K562 (cell line): Measurements from ENCODE around the gene ENDOU. TPM values are rescaled to one million over a fixed set of nuclear protein-coding genes. Genes with fewer than 3 reads are reported as not detected.

ENCODE experiments used
- ATAC-seq: fragments of 200-7000 bp; cut with Tn5 transposase; 3 replicates; pipeline ENCODE4 v1.9.1; 2020; ENCODE audit warnings: moderate library complexity
- BruUV-seq: library from RNA; stranded (reverse); fragments of 400-500 nt; replicated peaks from 2 replicates; lab custom pipeline; 2021; lab: Mats Ljungman, UMichigan
- CTCF ChIA-PET: fragments of 300-600 bp; formaldehyde crosslinking; extraction: SDS; loops from one replicate; lab custom pipeline; 2021; ENCODE audit warnings: low intra/inter-chr PET ratio; lab: Yijun Ruan, JAX
- POLR2A ChIA-PET: fragments of 300-600, 350-650 bp; sonication (Branson Sonifier 250); formaldehyde crosslinking; extraction: SDS; loops from one replicate; lab custom pipeline; 2021; ENCODE audit warnings: antibody characterized with exemption, inconsistent platforms; lab: Yijun Ruan, JAX
- DNase-seq, 4 experiments: peaks; one replicate each; pipeline versions ENCODE4 v3.0.0 to v3.0.0-alpha.2; 2011 to 2018; ENCODE audit warnings: low spot score in 3 of 4, mixed read lengths in 3 of 4; ENCODE audit errors: extremely low read depth in 1 of 4
- FAIRE-seq: peaks from 2 replicates; lab custom pipeline; 2011; peaks lifted over from hg19 to GRCh38; lab: Jason Lieb, UNC
- H2AFZ ChIP-seq: 2 replicates; pipeline ENCODE4 v1.6.0; 2011; ENCODE audit warnings: low read depth, low read length, control low read depth, inconsistent platforms
- H3K27ac ChIP-seq: fragments of 200-600 bp; 3 replicates; pipeline ENCODE4 v1.8.0; 2011; ENCODE audit warnings: low read depth, mild to moderate bottlenecking, control low read depth, inconsistent platforms, low read length, moderate library complexity, mixed read lengths; ENCODE audit errors: extremely low read depth
- H3K27me3 ChIP-seq, 2 experiments: fragments of 300-600 bp in 1 of 2; 2 replicates in 1 of 2; 3 replicates in 1 of 2; pipeline versions ENCODE4 v1.6.0 to v1.8.0; 2011; ENCODE audit warnings: inconsistent platforms in 2 of 2, low read length in 2 of 2, mild to moderate bottlenecking in 1 of 2, mixed read lengths in 1 of 2, moderate library complexity in 1 of 2; ENCODE audit not compliant: control insufficient read depth in 2 of 2, insufficient read depth in 2 of 2
- H3K36me3 ChIP-seq: fragments of 300-600 bp; 3 replicates; pipeline ENCODE4 v1.8.0; 2011; ENCODE audit warnings: mild to moderate bottlenecking, low read length, inconsistent platforms; ENCODE audit not compliant: control insufficient read depth, insufficient read depth
- H3K4me1 ChIP-seq, 2 experiments: fragments of 200-600 bp in 1 of 2; replicated peaks in 1 of 2; 2 replicates in 1 of 2; 3 replicates in 1 of 2; pipeline versions ENCODE4 v1.5.1 to v1.8.0; 2011; ENCODE audit warnings: inconsistent platforms in 2 of 2, low read length in 2 of 2, mild to moderate bottlenecking in 1 of 2, mixed read lengths in 1 of 2, moderate library complexity in 1 of 2; ENCODE audit not compliant: control insufficient read depth in 2 of 2, insufficient read depth in 2 of 2
- H3K4me2 ChIP-seq: 2 replicates; pipeline ENCODE4 v1.6.1; 2011; ENCODE audit warnings: low read length, control low read depth, inconsistent platforms, mixed read lengths; ENCODE audit not compliant: insufficient read depth
- H3K4me3 ChIP-seq: fragments of 200-600 bp; sonication (generic), shearing (Covaris generic); 2 replicates; pipeline ENCODE4 v1.5.1; 2016; ENCODE audit warnings: control low read depth, inconsistent platforms
- H3K79me2 ChIP-seq: fragments of 200-600 bp; 3 replicates; pipeline ENCODE4 v1.8.0; 2011; ENCODE audit warnings: low read length, inconsistent platforms; ENCODE audit not compliant: control insufficient read depth, insufficient read depth
- H3K9ac ChIP-seq, 2 experiments: 2 replicates each; pipeline versions ENCODE4 v1.6.0 to v1.6.1; 2011; ENCODE audit warnings: low read depth in 2 of 2, low read length in 2 of 2, control low read depth in 1 of 2, inconsistent platforms in 1 of 2, mild to moderate bottlenecking in 1 of 2, mixed read lengths in 1 of 2; ENCODE audit not compliant: insufficient read depth in 1 of 2
- H3K9me1 ChIP-seq: one replicate; pipeline ENCODE4 v1.6.0; 2011; ENCODE audit warnings: inconsistent platforms, mild to moderate bottlenecking, low read length, moderate library complexity; ENCODE audit not compliant: control insufficient read depth, insufficient read depth
- H3K9me3 ChIP-seq: replicated peaks from 2 replicates; pipeline ENCODE4 v1.5.1; 2011; ENCODE audit warnings: low read depth, low read length, inconsistent platforms; ENCODE audit not compliant: control insufficient read depth, insufficient read depth
- H4K20me1 ChIP-seq: replicated peaks from 2 replicates; pipeline ENCODE4 v1.6.1; 2011; ENCODE audit warnings: low read length, inconsistent platforms, mixed read lengths; ENCODE audit not compliant: control insufficient read depth, insufficient read depth
- HLTF ChIP-seq: fragments of 450-650 bp; IDR thresholded peaks from 2 replicates; pipeline ENCODE4 v1.6.1; 2016
- MAX ChIP-seq: sonication (generic); formaldehyde crosslinking; IDR thresholded peaks from 2 replicates; pipeline ENCODE4 v1.9.0; 2022; ENCODE audit warnings: mild to moderate bottlenecking, missing genetic modification reagents
- NFRKB ChIP-seq: fragments of 450-650 bp; IDR thresholded peaks from 2 replicates; pipeline ENCODE4 v1.6.1; 2016; ENCODE audit warnings: low read depth
- ZFPM2 ChIP-seq: fragments of 250-450 bp; sonication (Bioruptor Pico); IDR thresholded peaks from 2 replicates; pipeline ENCODE4 v1.5.1; 2022; ENCODE audit warnings: mild to moderate bottlenecking
- ZNF436 ChIP-seq: fragments of 250-450, 450-650 bp; sonication (Bioruptor Pico); formaldehyde crosslinking; IDR thresholded peaks from 2 replicates; pipeline ENCODE4 v1.7.0; 2020; ENCODE audit warnings: mild to moderate bottlenecking
- WGBS: fragments of 100-300 bp; shearing (Covaris generic); methylation state at CpG from one replicate; pipeline ENCODE4 v1.1.6; 2016; ENCODE audit warnings: low coverage, mixed read lengths; ENCODE audit not compliant: insufficient coverage; ENCODE audit errors: missing lambda C conversion rate; 5-methylcytosine and 5-hydroxymethylcytosine counted together
- in situ Hi-C: fragments of 300-500 bp; cut with MboI; formaldehyde crosslinking; loops from 4 replicates; pipeline ENCODE4 v1.15.0; 2018; ENCODE audit warnings: inconsistent platforms, mixed read lengths
- intact Hi-C: fragments of 100-400 bp; cut with micrococcal nuclease; formaldehyde crosslinking; loops from 2 replicates; pipeline ENCODE4 v1.14.2; 2022
- polyA plus RNA-seq, 8 experiments: library from polyadenylated mRNA; depleted of rRNA in 4 of 8; stranded (reverse) in 5 of 8; unstranded in 3 of 8; fragments of >200 nt; fragmentation: Nextera tagmentation in 2 of 8; fragmentation: Illumina TruSeq in 1 of 8; extraction: Ambion mirVana in 2 of 8; extraction: Trizol in 1 of 8; gene quantifications; 2 replicates each; pipeline versions ENCODE4 v1.2.1 to v1.2.3, GENCODE V29; 2011 to 2014; ENCODE audit warnings: inconsistent platforms in 1 of 8, missing spikeins in 1 of 8
- total RNA-seq, 7 experiments: library from RNA; depleted of rRNA in 6 of 7; stranded (reverse); fragments of >200 nt in 6 of 7; fragmentation: Illumina TruSeq in 2 of 7; extraction: Trizol in 2 of 7; gene quantifications; 2 replicates each; pipeline versions ENCODE4 v1.2.1 to v1.2.3, GENCODE V29; 2011 to 2021; ENCODE audit warnings: low replicate concordance in 1 of 7
- TF ChIP-seq, protein P1 (sequence below): sonication (generic); formaldehyde crosslinking; IDR thresholded peaks from 2 replicates; pipeline ENCODE4 v1.8.0; 2022; ENCODE audit warnings: missing genetic modification reagents, mild to moderate bottlenecking, moderate library complexity, borderline replicate concordance

ENDOU gene
- total and polyA plus RNA-seq, 9 of the 15 experiments (the other 6 are each of a cell fraction or from before 2014, with no cell fraction given), result 0.03 TPM; not detected in 8

GRCh38 chr12:47729233-47729632, 3.9 kb upstream of the ENDOU start:
- ChIA-PET POLR2A (interaction anchor here (0.7 to 1.0 kb wide), 2 partner anchors 13 to 51 kb away, joined by 3 to 4 read pairs; no protein-coding TSS in a partner anchor), CTCF (no interaction called here)
- Histone ChIP-seq H3K4me3 (no peak overlapping the region), H3K9me3 (no peaks in the 10 kb centered on the region), H3K36me3 (no peaks in the 10 kb centered on the region), H3K79me2 (no peaks in the 10 kb centered on the region), H3K9me1 (no peaks in the 10 kb centered on the region), H3K9ac (no peak overlapping the region), H3K4me1 (peaks cover 3 to 7% of the 10 kb centered on the region in 2 experiments; a peak in 3 of 5 replicates), H2AFZ (no peak overlapping the region), H3K27me3 (no peaks in the 10 kb centered on the region), H3K27ac (no peak overlapping the region), H3K4me2 (no peak overlapping the region), H4K20me1 (peaks cover 2% of the 10 kb centered on the region; the same call in 1 of the 2 replicates)
- TF ChIP-seq, protein P1, sequence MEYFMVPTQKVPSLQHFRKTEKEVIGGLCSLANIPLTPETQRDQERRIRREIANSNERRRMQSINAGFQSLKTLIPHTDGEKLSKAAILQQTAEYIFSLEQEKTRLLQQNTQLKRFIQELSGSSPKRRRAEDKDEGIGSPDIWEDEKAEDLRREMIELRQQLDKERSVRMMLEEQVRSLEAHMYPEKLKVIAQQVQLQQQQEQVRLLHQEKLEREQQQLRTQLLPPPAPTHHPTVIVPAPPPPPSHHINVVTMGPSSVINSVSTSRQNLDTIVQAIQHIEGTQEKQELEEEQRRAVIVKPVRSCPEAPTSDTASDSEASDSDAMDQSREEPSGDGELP (CRISPR knock-in tag), result 0 out of 2 replicates have a peak, but pooled peaks have one; percentile 19
- TF ChIP-seq HLTF, result no peak
- no TSS peak for BruUV-seq
- WGBS, result 34% methylated on average over 3 of the region's 3 CpGs
- intact Hi-C loops, result no loop called here
- ATAC-seq, result no peak; the same call in 2 of the 3 replicates
- no peak for FAIRE-seq
- in situ Hi-C loops, result no loop called here
- no peak for DNase-seq

DNA sequence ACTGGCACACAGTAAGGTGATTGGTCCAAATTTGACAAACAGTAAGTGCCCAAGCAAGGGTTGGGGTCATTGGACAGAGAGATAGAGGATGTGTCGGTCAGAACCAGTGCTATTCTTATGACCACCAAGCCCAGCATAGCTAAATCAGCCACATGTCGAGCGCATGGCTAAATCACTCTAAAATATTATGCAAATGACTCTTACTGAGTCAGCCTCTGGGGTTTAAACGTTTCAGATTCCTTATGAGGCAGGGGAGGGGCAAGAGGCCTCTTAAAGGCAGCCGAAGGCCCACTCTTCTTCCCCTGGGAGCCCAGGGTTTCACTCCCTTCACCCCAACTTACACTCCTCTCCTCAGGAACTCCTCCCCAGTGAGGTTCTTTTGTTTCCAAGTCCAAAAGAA, 603 bp upstream of the ENDOU start:
- Histone ChIP-seq H3K9ac (peak overlapping the region in 1 of 2 experiments; percentile 26; a peak in 1 of 4 replicates), H3K4me3 (no peak overlapping the region)

More for the DNA sequence above, 603 bp upstream of the ENDOU start:
- CTCF ChIA-PET, result no interaction called here
- no peak overlapping the region for H2AFZ ChIP-seq
- H3K79me2 ChIP-seq, result no peaks in the 10 kb centered on the region
- peaks cover 2% of the 10 kb centered on the region; the same call in 1 of the 2 replicates for H4K20me1 ChIP-seq
- FAIRE-seq (no peak), ATAC-seq (peak; percentile 59; the same call in 2 of the 3 replicates), DNase-seq (no peak)
- POLR2A ChIA-PET, result interaction anchor here (1.0 to 1.1 kb wide), 2 partner anchors 16 to 21 kb away, joined by 3 read pairs; partner anchors contain the start of gene RPAP3
- H3K9me3 ChIP-seq, result no peaks in the 10 kb centered on the region
- WGBS, result 23% methylated on average over 5 of the region's 5 CpGs
- H3K9me1 ChIP-seq, result no peaks in the 10 kb centered on the region
- no peak overlapping the region for H3K4me2 ChIP-seq
- intact Hi-C loops, result no loop called here
- TF ChIP-seq MAX (CRISPR knock-in tag) (0 out of 2 replicates have a peak, but pooled peaks have one; percentile 51), ZNF436 (CRISPR knock-in tag) (no peak), NFRKB (no peak), ZFPM2 (no peak)
- H3K27ac ChIP-seq, result no peak overlapping the region
- no peaks in the 10 kb centered on the region for H3K36me3 ChIP-seq
- no TSS peak for BruUV-seq
- in situ Hi-C loops, result no loop called here
- H3K4me1 ChIP-seq, result peaks cover 3 to 7% of the 10 kb centered on the region in 2 experiments; a peak in 3 of 5 replicates
- no peaks in the 10 kb centered on the region for H3K27me3 ChIP-seq
